Activated CD4-positive, alpha-beta T cell treated with anti-CD3 and anti-CD28 coated beads for 48 hours (primary cell): ENCODE results near the gene HDAC4.

Experiments used
- DNase-seq: peaks from one replicate; pipeline ENCODE4 v3.0.0-alpha.2; 2020

HDAC4 gene

GRCh38 chr2:239212121-239212928 is 188.5 kb downstream of the HDAC4 start:
- DNase-seq = no peak

GRCh38 chr2:239211396-239212094 is 189.3 kb downstream of the HDAC4 start:
- DNase-seq = no peak

GRCh38 chr2:239209783-239210182 is 191.0 kb downstream of the HDAC4 start:
- DNase-seq = no peak

GRCh38 chr2:239208465-239209180 is 192.2 kb downstream of the HDAC4 start:
- DNase-seq = no peak

GRCh38 chr2:239206851-239207250 is 194.0 kb downstream of the HDAC4 start:
- DNase-seq = no peak

- no peak for DNase-seq
These were observed 194.8 kb downstream of the HDAC4 start for GRCh38 chr2:239206042-239206441.

- no peak for DNase-seq
These were observed 195.8 kb downstream of the HDAC4 start for GRCh38 chr2:239204876-239205468.

GRCh38 chr2:239204136-239204875 is 196.5 kb downstream of the HDAC4 start:
- no peak for DNase-seq

GRCh38 chr2:239203443-239204135 is 197.2 kb downstream of the HDAC4 start:
- no peak for DNase-seq

GRCh38 chr2:239202836-239203235 is 198.0 kb downstream of the HDAC4 start:
- no peak for DNase-seq

GRCh38 chr2:239202343-239202742 is 198.5 kb downstream of the HDAC4 start:
- DNase-seq = no peak

- DNase-seq = no peak
These were observed 198.9 kb downstream of the HDAC4 start for GRCh38 chr2:239201884-239202283.

GRCh38 chr2:239201531-239201876 is 199.3 kb downstream of the HDAC4 start:
- no peak for DNase-seq

GRCh38 chr2:239200646-239201530 is 199.9 kb downstream of the HDAC4 start:
- no peak for DNase-seq

- DNase-seq = no peak
These were observed 201.6 kb downstream of the HDAC4 start for GRCh38 chr2:239199041-239199768.

GRCh38 chr2:239198221-239198620 is 202.6 kb downstream of the HDAC4 start:
- DNase-seq = no peak

GRCh38 chr2:239197146-239197545 is 203.7 kb downstream of the HDAC4 start:
- DNase-seq = no peak

- DNase-seq = no peak
These were observed 204.3 kb downstream of the HDAC4 start for GRCh38 chr2:239196474-239197021.

GRCh38 chr2:239195992-239196391 is 204.8 kb downstream of the HDAC4 start:
- DNase-seq = no peak

- DNase-seq = no peak
These were observed 205.4 kb downstream of the HDAC4 start for GRCh38 chr2:239195318-239195871.
